GM12872 (cell line): ENCODE data around the gene CACNA1H.

Experiments used
- TF ChIP-seq, protein P1 (sequence below): IDR thresholded peaks from 3 replicates; pipeline ENCODE4 v1.5.1; 2011; ENCODE audit warnings: low read depth, mild to moderate bottlenecking, low read length, moderate library complexity; ENCODE audit not compliant: insufficient read depth

Gene CACNA1H

DNA sequence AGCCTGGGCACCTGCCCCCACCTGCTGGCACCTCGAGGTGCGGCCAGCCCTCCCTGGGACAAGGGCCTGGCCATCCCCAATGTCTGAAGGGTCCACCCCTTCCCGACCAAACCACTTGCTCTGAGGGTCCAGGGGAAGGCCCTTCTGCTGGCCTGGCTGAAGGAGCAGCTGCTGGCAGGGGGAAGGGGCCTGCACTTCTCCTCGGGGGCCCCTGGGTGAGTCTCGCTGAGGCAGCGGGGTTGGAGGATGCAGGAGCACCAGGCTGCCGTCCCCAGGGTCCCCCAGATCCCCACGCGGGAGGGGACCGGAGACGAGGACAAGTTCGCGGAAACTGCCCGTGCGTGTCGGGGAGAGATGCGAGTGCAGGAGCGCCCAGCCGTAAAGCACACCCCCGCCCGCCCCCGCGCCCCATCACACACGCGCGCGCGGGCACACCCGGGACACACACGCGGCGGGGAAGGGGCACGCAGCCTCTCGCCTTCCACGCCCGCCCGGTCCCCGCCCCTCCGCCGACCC, 725 bp upstream of the CACNA1H start:
- TF ChIP-seq, protein P1, sequence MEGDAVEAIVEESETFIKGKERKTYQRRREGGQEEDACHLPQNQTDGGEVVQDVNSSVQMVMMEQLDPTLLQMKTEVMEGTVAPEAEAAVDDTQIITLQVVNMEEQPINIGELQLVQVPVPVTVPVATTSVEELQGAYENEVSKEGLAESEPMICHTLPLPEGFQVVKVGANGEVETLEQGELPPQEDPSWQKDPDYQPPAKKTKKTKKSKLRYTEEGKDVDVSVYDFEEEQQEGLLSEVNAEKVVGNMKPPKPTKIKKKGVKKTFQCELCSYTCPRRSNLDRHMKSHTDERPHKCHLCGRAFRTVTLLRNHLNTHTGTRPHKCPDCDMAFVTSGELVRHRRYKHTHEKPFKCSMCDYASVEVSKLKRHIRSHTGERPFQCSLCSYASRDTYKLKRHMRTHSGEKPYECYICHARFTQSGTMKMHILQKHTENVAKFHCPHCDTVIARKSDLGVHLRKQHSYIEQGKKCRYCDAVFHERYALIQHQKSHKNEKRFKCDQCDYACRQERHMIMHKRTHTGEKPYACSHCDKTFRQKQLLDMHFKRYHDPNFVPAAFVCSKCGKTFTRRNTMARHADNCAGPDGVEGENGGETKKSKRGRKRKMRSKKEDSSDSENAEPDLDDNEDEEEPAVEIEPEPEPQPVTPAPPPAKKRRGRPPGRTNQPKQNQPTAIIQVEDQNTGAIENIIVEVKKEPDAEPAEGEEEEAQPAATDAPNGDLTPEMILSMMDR = no peak

DNA sequence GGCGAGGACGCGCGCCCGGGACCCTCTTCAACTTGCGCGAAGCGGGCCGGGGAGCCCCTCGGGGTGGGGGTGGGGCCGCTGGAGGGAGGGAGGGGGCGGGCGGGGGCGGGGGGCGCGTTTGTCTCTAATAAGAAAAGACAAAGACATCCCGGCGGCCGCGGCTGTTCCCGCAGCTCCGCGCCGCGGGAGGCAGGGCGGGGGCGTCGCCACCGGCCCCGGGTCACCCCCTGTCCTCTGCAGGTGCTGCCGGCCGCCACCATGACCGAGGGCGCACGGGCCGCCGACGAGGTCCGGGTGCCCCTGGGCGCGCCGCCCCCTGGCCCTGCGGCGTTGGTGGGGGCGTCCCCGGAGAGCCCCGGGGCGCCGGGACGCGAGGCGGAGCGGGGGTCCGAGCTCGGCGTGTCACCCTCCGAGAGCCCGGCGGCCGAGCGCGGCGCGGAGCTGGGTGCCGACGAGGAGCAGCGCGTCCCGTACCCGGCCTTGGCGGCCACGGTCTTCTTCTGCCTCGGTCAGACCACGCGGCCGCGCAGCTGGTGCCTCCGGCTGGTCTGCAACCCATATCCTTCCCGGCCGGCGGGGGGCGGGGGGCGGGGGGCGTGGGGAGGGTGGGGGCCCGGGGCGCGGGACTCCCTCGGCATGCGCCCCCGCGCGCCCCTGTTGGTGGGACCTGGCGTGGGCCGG, 714 bp downstream of the CACNA1H start:
- TF ChIP-seq, protein P1 = no peak

DNA sequence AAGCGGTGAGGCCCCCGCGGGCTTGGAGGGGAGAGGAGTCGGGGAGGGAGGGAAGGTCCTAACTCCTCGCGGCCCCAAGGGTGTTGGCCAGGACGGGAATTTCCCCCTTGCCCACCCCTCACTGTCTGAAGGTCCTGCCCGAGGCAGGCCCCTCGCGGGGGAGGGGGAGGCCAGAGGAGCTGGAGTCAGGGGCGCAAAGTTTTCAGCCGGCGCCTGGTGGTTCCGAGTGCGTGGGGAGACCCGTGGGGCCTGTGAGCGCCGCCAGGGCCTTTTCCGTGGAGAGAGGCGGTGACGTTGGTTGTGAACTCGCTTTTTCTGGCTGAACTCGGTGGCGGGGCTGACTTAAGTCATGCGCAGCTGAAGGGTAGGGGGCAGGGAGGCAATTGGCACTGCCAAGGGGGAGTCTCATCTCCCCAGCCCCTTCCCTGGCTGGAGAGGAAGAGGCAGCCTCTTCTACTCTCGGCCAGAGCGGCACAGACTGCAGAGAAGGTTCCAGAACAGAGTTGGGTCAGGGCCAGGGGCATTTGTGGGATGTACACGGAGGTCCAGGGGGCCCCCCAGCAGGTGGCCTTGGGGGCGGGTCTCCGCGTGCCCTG, 1.5 kb downstream of the CACNA1H start:
- TF ChIP-seq, protein P1 = no peak

DNA sequence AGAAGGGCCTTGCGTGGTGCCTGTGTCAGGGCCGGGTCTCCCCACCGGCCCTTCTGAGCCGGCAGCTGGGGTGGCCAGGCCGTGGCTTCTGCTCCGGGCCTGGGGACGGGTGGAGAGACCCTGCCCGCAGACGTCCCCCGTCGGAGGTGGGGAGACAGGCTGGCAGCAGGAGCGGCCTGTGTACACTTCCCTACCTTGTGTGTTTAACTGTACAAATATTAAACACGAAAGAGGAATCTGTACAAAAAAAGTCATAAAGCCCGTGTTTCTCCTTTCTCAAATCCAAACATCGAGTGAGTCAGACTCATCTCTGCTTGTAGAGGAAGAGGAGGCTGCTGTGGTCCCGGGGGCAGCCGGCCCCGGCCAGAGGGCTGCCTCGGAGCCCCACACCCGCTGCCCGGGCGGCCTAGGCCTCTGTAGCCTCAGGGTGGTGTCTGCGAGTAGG, 2.0 kb downstream of the CACNA1H start:
- TF ChIP-seq, protein P1 = no peak

DNA sequence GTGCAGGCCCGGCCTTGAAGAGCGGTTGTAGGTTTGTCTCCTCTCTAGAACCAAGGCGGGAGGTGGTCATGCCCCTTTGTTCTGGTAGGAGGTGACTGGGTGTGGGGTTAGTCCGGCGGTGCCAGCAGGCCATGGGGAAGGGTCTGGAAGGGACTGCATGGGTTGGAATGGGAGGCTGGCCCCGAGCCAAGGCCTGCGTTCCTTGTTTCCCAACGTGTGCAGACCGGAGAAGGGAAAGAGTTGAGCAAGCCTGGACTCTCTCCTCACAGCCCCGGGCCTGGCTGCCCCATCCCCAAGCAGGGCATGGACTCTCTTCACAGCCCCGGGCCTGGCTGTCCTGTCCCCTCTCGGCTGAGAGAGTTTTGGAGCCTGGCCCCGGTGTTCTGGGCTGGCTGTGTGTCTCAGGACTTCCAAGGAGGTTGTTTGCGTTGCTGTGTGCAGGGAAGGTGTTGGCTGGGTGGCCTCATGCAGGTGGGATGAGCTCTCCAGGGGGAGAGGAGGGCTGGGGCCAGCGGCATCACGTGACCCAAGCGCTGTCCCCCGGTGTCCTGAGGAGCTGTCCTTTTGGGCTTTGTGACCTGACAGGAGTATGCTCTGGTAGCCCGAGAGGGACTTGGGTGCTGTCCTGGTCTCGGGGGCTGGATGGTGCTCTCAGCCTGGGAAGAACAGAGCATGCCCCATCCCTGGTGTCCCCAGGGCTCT, 2.6 kb downstream of the CACNA1H start:
- TF ChIP-seq, protein P1 = no peak

DNA sequence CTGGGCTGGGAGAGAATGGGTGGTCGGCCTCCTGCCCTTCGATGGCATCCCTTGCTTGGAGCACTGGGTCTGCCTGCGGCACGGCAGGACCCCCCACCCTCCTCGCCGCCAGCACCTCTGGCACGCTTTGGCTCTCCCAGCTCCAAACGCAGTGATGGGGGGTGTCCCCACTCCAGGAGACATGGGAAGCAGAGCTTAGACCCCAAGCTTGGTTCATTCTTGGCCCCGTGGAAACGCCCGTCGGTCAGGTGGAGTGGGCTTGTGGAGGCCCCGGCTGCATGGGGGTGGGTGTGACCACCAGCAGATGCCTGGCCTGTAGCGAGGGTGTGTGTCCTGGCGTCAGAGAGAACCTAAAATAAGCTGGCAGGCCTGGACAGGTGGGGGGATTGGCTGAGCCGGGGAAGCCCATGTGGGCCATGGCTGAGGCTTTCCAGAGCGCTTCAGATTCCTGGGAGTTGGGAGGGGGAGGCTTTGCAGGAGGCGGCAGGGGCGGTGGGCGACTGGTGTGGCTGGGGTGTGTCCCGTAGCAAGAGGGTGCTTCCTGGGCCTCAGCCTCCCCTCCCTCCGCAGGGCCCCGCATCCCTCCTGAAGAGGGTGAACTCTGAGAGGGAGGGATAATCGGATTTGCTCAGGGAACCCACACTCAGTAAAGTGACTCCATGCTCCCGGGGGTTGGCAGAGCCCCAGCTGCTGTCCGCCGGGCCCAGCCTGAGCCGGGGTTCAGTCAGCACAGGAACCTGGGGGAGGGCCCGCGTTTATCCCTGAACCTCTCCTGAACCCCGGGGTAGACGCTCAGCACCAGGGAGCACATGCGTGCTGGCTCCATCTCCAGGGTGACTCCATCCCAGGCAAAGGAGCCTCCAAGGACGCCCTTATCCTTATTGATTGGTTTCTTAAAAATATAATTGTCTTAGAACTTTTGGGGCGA, 3.4 kb downstream of the CACNA1H start:
- TF ChIP-seq, protein P1 = no peak
